Stimulated activated CD4-positive, alpha-beta T cell treated with anti-CD3 and anti-CD28 coated beads, Interleukin-1b, Interleukin-23, amount 100 ng/mL, for 48 hours (primary cell): ENCODE measurements around the gene TTYH2.
"Not testable (repeated sequence)": the region's sequence is repeated elsewhere in the genome, so short reads cannot be mapped to it uniquely, and the experiment has no call there.

Source experiments
- DNase-seq: peaks from one replicate; pipeline ENCODE4 v3.0.0-alpha.2; 2020

Gene TTYH2, protein sequence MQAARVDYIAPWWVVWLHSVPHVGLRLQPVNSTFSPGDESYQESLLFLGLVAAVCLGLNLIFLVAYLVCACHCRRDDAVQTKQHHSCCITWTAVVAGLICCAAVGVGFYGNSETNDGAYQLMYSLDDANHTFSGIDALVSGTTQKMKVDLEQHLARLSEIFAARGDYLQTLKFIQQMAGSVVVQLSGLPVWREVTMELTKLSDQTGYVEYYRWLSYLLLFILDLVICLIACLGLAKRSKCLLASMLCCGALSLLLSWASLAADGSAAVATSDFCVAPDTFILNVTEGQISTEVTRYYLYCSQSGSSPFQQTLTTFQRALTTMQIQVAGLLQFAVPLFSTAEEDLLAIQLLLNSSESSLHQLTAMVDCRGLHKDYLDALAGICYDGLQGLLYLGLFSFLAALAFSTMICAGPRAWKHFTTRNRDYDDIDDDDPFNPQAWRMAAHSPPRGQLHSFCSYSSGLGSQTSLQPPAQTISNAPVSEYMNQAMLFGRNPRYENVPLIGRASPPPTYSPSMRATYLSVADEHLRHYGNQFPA

GRCh38 chr17:74212913-74213791 lies at the start of gene TTYH2:
Gene TTYH2, plus strand, starts transcription at chr17:74213571. Its CDS starts 17 bp downstream, at chr17:74213588.
- DNase-seq, result peak; percentile 64

DNA sequence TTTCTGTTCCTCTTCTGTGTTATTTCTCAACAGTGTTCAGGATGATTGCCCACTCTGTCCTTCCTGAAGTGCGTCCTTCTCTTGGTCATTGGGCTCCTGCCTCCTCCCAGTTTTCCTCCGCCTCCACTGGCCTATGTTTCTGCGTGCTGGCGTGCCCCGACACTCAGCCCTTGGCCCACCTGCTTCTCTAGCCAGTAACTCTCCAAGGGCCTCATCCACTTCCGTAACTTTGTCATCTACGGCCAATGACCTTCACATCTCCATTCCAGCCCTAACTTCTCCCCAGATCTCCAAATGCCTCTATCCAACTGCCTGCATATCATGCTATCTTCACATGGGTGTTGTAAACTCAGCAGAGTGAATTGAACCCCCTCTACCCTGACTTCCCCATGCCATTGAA lies 49.5 kb upstream of the TTYH2 start:
- DNase-seq, result no peak

GRCh38 chr17:74164446-74165045 lies 48.8 kb upstream of the TTYH2 start:
- DNase-seq, result no peak

DNA sequence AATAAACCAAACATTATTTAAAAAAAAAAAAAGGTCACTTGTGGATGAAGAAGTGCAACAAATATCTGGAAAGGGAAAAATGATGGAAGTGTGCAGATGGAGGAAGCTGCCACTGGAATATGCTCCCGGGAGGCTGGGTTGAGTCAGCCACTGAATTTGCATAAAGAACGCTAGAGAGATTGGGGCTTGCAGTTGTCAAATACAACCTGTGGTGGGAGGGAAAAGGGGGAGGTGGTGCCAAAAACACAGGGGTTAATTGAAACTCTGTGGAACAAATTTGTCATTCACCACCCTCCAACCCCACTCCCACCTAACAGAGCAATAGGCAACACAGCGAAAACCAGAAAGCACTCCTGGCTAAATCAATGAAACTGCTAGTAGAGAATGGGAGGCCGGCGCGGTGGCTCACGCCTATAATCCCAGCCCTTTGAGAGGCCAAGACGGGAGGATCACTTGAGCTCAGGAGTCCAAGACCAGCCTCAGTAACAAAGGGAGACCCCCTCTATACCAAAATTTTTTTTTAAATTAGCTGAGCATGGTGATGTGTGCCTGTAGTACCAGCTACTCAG lies 47.5 kb upstream of the TTYH2 start:
- DNase-seq, result no peak

DNA sequence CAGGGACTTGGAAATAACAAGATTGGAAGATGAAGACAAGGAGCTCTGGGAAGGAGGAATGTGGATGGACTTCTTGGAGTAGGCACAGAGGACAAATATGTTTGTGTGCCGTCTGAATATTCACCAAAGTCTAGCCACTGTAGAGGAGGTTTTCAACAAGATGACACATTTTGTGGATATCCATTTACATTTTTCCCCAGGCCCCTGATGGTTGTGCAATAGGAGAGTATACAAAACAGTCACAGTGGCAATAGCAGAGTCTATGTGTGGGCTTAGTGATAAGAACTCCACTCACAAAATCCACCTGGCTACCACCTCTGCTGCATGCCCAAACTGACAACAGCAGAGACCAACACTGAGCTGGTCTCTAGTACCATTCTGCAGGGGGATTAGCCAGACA lies 42.4 kb upstream of the TTYH2 start:
- DNase-seq, result no peak

- no peak for DNase-seq
These were observed 40.7 kb upstream of the TTYH2 start for GRCh38 chr17:74172700-74173099.

GRCh38 chr17:74176546-74177001 lies 36.8 kb upstream of the TTYH2 start:
- DNase-seq, result peak; percentile 47

- no peak for DNase-seq
These were observed 36.3 kb upstream of the TTYH2 start for GRCh38 chr17:74177018-74177450.

GRCh38 chr17:74179576-74179975 lies 33.8 kb upstream of the TTYH2 start:
- no peak for DNase-seq

- DNase-seq, result no peak
These were observed 33.0 kb upstream of the TTYH2 start for GRCh38 chr17:74180336-74180735.

GRCh38 chr17:74181341-74181740 lies 32.0 kb upstream of the TTYH2 start:
- no peak for DNase-seq

GRCh38 chr17:74182041-74182723 lies 31.2 kb upstream of the TTYH2 start:
- no peak for DNase-seq

GRCh38 chr17:74183411-74183810 lies 30.0 kb upstream of the TTYH2 start:
- no peak for DNase-seq

GRCh38 chr17:74185571-74186185 lies 27.7 kb upstream of the TTYH2 start:
- no peak for DNase-seq

- DNase-seq, result no peak
These were observed 26.9 kb upstream of the TTYH2 start for GRCh38 chr17:74186498-74186897.

DNA sequence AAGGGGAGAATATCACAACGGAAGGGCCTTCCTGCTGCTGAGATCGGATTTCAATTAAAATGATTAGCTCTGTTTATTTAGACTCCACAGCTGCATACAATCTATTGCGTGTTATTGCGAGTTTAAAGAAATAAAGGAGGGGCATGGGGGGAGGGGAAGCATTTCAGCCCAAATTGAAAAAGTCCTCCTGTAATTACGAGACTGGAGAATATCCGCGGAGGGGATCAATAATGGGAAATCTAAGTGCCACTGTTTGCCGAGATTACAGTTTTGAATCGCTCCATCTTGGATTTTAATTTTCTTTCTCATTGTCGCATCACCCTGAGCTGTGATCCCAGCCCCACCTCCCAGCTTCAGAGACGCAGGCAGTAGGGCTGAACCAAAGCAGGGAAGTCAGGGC lies 25.6 kb upstream of the TTYH2 start:
- no peak for DNase-seq

DNA sequence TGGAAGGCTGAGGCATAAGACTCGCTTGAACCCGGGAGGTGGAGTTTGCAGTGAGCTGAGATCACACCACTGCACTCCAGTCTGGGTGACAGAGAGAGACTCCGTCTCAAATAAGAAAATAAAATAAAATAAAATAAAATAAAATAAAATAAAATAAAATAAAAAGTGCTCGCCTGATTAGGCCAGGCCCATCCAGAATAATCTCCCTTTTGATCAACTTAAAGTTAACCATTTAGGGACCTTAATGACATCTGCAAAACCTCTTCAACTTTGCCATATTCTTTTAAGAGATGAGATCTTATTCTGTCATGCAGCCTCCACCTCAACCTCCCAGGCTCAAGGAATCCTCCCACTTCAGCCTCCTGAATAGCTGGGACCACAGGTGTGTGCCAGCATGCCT lies 24.7 kb upstream of the TTYH2 start:
- DNase-seq, result not testable (repeated sequence)

- DNase-seq, result no peak
These were observed 23.2 kb upstream of the TTYH2 start for GRCh38 chr17:74190154-74190553.

DNA sequence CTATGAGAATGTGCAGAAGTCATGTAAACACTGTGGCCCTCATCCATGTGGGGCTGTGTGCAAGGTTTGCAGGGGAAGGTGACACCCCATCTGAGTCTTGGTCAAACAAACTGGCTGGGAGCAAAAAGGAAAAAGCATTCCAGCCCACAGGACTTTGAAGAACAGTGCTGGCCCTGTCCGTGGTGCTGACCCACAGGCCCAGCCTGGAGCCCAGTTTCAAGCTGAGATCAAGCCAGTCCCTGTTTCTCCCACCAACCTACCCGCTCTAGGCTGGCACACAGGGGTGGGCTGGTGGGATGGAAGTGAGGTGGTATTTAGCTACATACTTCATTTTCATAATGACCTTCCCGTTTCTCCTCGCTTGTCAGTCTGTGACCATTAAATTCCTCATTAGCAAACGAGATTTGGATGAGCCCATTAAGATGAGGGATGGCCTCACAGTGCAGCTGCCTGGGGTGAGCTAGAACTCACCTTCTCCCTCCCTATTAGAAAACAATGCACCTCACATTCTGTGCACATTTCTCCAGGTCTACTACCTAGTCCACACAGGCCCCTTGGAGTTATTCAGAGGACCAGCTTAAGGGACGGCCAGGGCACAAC lies 22.5 kb upstream of the TTYH2 start:
- DNase-seq, result no peak

- no peak for DNase-seq
These were observed 20.2 kb upstream of the TTYH2 start for GRCh38 chr17:74192950-74193781.
